HG03097 (cell line): Measurements from ENCODE around the gene TMEM213.
"Not testable (repeated sequence)": the region's sequence is repeated elsewhere in the genome, so short reads cannot be mapped to it uniquely, and the experiment has no call there.

Experiments used
- ATAC-seq: cut with Tn5 transposase; IDR thresholded peaks from one replicate; pipeline ENCODE4 v1.9.1; 2021; ENCODE audit not compliant: unreplicated experiment, low FRiP score

The TMEM213 gene

DNA sequence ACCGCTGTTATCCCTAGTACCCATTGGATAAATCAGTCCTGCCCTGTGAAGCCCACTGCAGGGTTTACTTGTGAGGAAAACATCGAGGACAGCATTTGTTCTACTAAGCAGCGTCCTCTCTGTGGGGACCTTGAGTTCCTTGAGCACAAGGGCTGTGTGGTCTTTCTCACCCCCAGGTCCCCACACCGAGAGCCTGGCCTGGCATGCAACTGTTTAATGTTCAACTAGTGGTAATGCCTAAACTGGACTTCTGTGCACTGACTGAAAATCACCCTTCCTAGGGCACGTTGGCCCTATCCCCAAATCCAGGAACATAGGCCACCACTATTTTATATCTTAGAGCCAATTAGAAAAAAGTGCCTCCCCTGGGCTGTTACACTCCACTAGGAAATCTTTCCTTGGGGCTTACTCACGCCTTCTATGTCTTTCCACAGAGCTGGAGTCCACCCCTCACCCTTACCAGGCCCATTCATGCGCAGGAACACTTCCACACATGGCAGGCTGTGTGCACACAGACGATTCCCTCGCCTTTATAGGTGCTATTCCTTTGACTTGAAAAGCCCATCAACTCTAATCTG, 1.7 kb upstream of the TMEM213 start:
- no peak for ATAC-seq

DNA sequence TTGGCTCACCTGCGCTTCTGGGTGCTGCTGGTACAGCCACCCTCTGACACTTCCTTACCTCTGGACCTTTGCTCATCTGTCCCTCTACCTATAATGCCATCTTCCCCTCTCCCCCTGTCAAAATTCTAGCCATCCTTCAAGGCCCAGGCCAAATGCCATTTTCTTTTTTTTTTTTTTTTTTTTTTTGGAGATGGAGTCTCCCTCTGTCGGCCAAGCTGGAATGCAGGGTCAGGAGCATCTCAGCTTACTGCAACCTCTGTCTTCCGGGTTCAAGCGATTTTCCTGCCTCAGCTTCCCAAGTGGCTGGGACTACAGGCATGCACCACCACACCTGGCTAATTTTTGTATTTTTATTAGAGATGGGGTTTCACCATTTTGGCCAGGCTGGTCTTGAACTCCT, 748 bp upstream of the TMEM213 start:
- not testable (repeated sequence) for ATAC-seq

DNA sequence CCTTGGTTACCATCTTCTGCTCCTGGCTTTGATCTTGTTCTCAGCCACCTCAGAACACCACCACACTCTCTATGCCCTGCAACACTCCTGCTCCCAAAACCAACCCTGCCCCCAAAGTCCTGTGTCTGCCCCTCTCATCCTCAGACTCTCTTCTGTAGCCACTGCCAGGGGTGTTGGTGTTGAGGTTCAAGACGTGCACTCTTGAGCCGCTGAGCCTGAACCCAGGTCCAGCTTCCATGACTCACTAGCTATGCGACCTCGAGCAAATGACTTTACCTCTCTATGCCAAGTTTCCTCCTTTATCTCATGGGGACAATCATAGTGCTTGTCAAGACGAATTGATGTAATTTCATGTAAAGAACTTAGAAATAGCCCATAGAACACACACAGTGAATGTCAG, 1.0 kb downstream of the TMEM213 start:
- ATAC-seq: no peak

DNA sequence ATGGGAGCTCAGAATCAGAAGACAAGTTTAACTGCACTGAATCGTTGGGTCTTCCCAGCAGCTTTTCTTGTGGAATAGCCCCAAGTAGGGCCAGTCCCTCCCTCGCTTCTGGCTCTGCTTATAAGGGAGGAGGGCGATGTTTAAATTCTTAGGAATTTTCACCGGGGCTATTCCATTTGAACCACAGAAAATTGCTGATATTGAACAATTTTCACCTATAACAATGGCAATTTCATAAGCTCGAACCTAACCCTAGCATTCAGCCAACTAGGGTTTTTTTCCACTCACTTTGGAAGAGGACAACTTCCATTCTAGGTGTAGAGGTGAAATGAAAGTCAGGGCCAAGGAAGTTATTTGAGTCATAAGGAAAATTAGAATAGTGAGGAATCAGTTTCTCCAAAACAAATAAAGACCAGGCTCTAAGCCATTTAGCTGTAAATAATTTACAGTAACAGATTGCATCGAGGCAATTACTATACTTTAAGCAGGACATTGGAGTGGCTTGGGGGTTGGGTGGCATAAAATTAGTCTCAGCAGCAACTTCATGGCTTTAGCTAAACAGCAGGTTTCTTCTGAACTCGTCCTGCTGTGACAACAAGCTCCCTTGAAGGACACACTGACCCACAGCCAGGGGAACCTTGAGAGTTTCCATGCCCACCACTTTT, 1.7 kb downstream of the TMEM213 start:
- no peak for ATAC-seq

DNA sequence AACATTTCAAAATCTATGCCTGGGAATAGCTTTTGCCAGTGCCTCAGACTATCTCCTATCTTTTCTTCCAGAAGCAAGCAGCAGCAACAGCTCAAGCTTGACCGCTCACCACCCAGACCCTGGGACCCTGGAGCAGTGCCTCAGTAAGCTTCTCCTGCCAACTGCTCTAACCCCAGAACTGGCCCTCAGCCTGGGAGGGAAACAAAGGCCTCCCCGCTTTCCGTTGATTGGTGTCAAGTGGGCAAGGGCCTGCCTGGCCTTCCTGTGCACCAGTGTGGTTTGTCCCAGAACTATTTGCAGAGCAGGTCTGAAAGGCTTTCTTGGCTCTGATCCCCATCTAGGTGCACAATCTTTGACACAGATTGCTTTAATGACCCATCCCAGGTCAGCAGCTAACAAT, 3.5 kb downstream of the TMEM213 start:
- no peak for ATAC-seq

DNA sequence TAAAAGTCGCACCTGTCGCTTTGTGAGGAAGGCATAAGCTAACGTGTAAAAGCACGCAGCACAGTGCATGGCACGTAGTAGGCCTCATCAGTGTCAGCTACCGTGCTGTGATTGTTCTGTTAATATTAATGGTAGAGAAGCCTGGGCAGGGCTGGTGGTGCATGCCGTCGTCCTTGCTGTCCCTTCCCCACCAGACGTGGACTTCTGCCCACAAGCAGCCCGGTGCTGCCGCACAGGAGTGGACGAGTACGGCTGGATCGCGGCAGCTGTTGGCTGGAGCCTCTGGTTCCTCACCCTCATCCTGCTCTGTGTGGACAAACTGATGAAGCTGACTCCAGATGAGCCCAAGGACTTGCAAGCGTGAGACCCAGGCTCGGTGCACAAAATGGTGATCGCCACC, 4.9 kb downstream of the TMEM213 start:
- ATAC-seq: no peak

DNA sequence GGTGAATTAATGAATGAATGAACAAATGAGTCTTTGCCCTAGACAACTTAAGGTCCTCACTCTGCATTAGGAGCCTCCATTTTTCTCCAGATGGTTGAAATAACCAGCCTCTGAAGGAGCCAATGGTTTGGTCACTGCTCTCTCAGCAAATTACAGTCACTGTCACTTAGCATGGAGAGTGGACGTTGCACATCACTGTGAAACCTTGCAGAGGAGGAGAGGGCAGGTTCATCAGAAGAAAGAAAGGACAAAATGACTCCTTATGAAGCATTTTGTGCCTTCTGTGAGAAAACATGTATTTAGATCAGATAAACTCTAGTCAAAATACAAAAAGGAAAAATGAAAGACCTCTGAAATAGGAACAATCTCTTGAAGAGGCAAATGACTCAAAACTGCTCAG, 6.8 kb downstream of the TMEM213 start:
- ATAC-seq: no peak

DNA sequence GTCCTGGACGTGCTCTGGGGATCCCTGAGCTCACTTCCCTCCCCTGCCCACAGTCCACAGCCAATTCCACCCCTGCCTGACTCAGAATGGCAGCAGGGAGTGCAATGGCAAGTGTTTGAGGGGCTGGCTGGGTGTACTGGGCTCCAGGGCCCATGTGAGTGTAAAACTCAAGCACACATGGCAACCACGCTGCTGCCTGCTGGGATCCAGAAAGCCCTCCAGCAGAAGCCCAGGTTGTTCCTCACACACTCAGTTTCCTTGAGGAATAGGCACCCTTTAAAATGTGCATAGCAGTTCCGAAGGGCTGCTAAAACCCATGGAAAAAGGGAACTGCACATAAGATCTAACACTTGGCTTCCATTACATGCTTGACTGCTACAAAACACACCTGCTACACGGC, 11.6 kb downstream of the TMEM213 start:
- ATAC-seq: no peak

DNA sequence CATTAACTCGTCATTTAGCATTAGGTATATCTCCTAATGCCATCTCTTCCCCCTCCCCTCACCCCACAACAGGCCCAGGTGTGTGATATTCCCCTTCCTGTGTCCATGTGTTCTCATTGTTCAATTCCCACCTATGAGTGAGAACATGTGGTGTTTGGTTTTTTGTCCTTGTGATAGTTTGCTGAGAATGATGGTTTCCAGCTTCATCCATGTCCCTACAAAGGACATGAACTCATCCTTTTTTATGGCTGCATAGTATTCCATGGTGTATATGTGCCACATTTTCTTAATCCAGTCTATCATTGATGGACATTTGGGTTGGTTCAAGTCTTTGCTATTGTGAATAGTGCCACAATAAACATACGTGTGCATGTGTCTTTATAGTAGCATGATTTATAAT, 13.5 kb downstream of the TMEM213 start:
- ATAC-seq: not testable (repeated sequence)

DNA sequence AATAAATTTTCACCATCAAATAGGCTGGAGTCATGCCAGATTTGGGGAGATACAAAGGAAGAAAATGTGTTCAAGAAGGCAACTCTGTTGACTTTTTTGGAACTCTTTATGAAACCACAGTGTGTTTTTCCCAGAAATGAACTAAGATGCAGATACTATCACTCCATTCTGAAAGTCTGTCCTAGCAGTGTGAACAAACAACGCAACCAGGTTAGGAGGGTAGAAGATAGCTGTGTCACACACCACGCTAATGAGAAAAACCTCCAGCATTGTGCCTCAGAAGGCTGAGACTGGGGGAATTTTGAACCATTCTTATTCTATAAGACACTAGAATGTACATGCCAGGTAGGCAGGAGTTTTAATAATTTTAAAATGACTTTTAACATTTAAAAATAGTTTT, 16.2 kb downstream of the TMEM213 start:
- ATAC-seq: no peak

DNA sequence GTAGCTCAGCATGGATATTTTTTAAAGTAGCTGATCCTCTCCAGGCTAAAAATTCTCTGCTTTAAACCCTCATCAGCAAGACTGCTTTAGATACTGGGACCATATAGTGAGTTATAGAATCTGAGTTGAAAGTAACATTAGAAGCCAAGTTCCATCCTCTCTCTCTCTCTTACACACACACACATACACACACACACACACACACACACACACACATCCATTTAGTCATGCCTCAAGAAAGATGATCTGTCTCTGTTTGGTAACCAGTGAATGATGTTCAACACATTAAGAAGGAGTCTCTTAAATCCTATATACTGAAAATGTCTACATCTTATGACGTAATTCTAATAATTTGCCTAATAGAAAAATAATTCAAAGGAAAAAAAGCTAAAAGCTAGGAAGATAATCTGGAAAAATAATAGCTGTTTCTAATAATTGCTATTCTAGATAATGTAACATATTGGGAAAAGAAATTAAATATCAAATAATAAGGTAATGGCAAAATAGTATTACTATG, 17.1 kb downstream of the TMEM213 start:
- no peak for ATAC-seq

DNA sequence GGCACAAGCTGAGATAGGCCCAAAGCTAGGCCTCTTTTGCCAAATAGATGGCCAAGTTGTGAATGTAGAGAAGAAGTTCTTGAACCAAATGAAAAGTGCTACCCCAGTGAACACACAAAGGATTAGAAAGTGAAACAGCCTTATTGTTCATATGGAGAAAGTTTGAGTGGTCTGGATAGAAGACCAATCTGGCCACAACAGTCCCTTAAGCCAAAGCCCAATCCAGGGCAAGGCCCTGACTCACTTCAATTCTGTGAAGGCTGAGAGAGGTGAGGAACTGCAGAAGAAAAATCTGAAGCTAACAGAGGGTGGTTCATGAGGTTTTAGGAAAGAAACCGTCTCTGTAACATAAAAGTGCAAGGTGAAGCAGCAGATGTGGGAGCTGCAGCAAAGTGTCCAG, 18.9 kb downstream of the TMEM213 start:
- ATAC-seq: no peak

DNA sequence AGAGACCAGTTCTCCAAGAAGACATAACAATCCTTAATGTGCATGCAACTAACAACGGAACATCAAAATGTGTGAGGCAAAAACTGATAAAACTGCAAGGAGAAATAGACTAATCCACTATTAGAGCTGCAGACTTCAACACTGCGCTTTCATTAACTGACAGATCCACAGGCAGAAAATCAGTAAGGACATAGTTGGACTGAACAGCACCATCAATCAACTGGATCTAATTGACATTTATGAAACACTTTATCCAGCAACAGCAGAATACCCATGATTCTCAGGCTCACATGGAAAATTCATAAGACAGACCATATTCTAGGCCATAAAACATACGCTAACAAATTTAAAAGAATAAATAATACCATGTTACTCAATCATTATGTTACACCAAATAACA, 21.8 kb downstream of the TMEM213 start:
- ATAC-seq: no peak

DNA sequence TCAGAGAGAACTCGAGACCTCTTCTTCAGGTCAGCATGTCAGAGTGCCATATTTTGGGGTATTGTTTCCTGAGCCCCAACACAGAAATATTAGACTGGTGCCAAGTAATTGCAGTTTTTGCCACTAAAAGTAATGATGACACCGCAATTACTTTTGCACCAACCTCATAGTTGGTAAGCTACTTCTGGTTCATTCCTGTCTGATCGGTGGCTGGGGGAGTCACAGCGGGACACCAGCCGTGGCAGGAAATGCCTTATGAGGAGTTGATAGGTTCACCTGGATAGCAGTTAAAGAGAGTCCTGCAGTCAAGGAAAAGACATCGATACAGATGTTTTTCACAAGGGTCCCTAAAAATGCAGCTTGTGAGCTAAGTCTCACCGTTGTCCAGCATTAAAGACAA, 24.1 kb downstream of the TMEM213 start:
- no peak for ATAC-seq

DNA sequence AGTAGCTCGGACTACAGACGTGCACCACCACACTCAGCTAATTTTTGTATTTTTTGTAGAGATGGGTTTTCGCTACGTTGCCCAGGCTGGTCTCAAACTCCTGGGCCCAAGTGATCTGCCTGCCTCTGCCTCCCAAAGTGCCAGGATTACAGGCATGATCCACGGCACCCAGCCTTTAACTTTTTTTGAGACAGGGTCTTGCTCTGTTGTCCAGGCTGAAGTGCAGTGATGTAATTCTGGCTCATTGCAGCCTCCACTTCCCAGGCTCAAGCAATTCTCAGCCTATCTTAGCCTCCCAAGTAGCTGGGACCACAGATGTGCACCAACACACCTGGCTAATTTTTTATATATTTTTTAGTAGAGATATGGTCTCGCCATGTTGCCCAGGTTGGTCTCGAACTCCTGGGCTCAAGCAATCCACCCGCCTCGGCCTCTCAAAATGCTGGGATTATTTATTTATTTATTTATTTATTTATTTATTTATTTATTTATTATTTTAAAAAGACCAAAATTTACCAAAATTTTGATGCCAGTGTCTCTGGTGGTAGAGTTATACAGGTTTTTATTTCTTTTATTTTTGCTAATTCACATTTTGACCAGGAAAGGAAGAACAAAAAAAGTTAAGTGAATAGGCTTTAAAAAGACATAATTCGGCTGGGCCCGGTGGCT, 25.2 kb downstream of the TMEM213 start:
- no peak for ATAC-seq

DNA sequence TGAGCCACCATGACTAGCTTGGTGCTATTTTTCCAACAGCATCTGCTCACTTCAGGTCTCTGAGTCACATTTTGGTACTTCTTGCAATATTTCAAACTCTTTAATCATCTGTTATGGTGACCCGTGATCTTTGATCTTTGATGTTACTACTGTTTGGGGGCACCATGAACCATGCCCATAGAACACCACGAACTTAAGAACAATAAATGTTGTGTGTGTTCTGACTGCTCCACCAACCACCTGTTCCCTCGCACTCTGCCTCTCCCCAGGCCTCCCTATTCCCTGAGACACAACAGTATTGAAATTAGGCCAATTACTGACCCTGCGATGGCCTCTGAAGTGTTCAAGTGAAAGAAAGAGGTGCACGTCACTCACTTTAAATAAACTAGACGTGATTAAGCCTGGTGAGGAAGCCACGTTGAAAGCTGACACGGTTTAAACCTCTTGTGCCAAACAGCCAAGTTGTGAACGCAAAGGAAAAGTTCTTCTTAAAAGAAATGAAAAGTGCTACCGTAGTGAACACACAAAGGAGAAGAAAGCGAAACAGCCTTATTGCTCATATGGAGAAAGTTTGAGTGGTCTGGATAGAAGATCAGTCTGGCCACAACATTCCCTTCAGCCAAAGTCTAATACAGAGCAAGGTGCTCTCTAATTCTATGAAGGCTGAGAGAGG, 27.4 kb downstream of the TMEM213 start:
- ATAC-seq: no peak

DNA sequence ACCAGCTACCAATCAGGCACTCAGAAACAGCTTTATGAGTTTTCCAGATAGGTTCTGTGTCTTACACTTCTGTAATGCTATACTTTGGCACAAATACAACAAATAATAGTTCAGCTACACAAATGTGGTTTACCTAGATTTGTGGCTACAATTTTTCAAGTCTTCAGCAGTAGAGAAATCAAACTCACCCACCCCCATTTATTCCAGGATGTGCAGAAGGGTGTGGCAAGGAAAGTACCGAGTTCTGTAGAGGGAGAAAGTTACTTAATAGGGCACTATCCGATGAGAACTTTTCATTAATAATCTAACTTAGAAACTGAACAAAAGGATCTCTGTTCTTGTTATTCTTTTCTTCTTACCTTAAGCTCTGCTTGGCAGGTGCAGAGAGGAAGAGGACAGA, 30.5 kb downstream of the TMEM213 start:
- no peak for ATAC-seq

DNA sequence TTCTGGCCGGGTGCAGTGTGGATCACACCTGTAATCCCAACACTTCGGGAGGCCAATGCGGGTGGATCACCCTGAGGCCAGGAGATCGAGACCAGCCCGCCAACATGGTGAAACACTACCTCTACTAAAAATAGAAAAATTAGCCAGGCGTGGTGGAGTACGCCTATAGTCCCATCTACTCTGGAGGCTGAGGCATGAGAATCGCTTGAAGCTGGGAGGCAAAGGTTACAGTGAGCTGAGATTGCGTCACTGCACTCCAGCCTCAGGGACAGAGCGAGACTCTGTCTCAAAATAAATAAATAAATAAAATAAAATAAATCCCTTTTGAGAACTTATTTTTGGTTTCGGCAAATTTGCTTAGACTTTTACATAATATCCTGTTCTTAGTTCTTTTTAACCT, 31.5 kb downstream of the TMEM213 start:
- no peak for ATAC-seq

DNA sequence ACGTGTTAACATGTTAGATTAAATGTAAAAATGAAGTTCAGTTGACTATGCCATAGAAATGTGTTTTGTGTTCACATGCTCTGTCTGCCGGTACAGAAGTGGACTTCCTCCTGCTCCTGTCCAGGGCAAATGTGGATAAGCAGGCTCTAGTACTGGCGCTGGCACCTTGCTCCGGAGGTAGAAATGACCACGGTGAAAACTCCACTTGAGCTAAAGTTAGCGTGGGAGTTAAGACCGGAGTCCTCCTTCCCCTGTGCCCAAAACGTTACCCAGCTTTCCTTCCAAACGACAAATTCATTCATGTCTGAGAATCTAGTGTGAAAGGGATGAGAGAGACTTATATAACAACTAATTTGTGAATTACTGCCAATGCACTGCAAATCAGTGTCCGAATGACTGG, 35.2 kb downstream of the TMEM213 start:
- no peak for ATAC-seq

DNA sequence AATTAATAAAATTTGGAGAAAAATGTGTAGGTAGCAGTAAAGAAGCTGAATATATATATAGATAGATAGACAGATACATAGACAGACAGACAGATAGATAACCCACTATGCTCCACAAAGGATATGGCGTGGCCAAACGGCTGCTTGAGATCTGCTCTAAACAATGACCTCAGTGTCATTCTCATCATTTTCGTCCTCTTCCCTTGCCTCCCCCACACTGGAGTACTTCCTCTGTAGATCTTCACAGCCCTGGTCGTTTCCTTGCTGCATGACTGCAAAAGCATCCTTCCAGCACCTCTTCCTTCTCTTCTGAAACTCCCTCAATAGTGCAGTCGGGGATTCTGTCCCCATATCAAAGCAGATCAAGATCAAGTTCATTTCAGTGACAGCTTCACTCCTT, 35.8 kb downstream of the TMEM213 start:
- no peak for ATAC-seq

DNA sequence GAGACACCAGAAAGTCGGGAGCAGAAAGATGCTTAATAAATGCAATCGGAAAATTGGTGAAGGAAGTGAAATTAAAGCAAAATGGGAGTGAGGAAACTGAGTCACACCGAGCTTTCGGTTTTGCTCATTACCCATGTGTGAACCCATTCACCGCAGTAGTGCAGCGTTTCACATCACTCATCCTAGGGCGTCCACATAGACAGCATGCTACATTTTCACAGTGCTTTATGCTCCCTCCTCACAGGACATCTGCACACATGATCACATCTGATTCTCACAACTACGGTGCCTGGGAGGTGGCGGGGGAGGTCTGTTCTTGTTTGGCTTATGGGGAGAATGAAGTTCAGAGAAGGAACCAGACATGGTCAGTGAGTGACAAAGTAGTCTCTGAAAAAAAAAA, 36.8 kb downstream of the TMEM213 start:
- ATAC-seq: no peak

DNA sequence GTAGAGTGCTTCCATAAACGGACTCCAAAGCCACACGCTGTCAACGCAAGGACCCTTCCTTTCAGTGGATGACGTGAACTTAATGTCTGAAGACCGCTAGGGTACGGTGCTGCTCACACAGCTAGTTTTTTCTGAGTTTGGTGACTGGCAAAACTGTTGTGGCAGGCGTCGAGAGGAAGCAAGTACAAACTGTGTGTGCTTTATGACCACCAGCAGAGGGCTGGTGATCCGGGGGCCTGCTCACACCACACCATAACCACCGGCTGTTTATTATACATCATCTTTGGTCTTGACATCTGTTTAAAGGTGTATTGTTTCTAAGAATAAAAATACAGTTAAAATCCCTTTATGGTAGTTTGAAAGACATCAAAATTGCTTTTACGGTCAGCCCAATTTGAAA, 37.3 kb downstream of the TMEM213 start:
- no peak for ATAC-seq
